ENCODE measurements around the gene TBC1D16. TPM values are rescaled to one million over a fixed set of nuclear protein-coding genes. Genes with fewer than 3 reads are reported as not detected.

TBC1D16 gene
- total and polyA plus RNA-seq, 4 donors: 7.3 to 48.5 (median 16.5) TPM

DNA sequence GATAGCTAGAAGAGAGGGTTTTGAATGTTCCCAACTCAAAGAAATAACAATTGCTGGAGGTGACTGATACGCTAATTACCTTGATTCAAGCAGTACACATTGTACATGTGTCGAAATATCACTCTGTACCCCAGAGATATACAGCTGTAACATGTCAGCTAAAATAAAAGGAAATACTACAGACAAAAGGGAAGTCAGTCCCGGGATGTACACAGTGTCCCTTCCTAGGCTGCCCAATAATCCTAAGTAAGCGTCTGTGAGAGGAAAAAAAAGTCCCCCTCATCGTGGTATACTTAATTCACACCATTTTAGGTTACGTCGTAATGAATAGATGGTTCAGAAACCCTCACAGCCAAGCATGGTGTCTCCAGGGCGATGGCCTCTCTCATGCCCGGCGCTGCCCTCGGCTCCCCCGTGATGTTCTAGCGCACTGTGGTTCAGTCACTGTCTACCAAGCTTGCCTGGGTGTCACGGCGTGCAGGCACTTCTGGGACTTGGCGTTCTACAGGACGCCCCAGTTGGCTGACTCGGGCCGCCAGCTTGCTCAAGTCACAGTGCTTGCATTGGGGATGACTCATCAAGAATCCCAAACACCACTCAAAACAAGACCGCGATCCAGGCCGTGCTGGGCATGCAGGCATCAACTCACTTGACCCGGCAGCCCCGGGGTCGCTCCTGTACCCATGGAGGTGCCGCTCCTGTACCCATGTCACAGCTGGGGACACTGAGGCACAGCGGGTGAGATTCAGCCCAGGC is 28.3 kb upstream of the TBC1D16 start:
- TF ChIP-seq, protein P1, sequence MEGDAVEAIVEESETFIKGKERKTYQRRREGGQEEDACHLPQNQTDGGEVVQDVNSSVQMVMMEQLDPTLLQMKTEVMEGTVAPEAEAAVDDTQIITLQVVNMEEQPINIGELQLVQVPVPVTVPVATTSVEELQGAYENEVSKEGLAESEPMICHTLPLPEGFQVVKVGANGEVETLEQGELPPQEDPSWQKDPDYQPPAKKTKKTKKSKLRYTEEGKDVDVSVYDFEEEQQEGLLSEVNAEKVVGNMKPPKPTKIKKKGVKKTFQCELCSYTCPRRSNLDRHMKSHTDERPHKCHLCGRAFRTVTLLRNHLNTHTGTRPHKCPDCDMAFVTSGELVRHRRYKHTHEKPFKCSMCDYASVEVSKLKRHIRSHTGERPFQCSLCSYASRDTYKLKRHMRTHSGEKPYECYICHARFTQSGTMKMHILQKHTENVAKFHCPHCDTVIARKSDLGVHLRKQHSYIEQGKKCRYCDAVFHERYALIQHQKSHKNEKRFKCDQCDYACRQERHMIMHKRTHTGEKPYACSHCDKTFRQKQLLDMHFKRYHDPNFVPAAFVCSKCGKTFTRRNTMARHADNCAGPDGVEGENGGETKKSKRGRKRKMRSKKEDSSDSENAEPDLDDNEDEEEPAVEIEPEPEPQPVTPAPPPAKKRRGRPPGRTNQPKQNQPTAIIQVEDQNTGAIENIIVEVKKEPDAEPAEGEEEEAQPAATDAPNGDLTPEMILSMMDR (IDR thresholded peaks at IDR 0.05; ENCODE audit: control extremely low read depth, extremely low read depth): no peak
- Histone ChIP-seq H3K4me1 (ENCODE audit: control insufficient read depth in 5 of 5, insufficient read depth in 5 of 5, low read length in 5 of 5) (peaks cover 0 to 9% (median 8%) of the 10 kb centered on the region in 5 donors), H3K9me3 (ENCODE audit: control insufficient read depth in 4 of 4, insufficient read depth in 3 of 4, low read length in 3 of 4) (no peaks in the 10 kb centered on the region), H3K27ac (ENCODE audit: low read depth in 1 of 2, low read length in 1 of 2) (peak overlapping the region in 1 of 2 donors; percentile 42), H3K9ac (ENCODE audit: insufficient read depth in 1 of 2, low read length in 2 of 2) (no peak overlapping the region), H3K36me3 (ENCODE audit: control insufficient read depth in 4 of 4, insufficient read depth in 4 of 4, low read length in 4 of 4) (no peaks in the 10 kb centered on the region), H3K4me3 (no peak overlapping the region), H3K27me3 (ENCODE audit: control insufficient read depth in 3 of 3, insufficient read depth in 3 of 3, low read length in 2 of 3) (no peaks in the 10 kb centered on the region)
- DNase-seq: no peak
- WGBS, 2 donors: 63 to 72% methylated on average over 27 of the region's 27 CpGs
- peak; percentile 68 for ATAC-seq (ENCODE audit: insufficient read depth, low FRiP score)

DNA sequence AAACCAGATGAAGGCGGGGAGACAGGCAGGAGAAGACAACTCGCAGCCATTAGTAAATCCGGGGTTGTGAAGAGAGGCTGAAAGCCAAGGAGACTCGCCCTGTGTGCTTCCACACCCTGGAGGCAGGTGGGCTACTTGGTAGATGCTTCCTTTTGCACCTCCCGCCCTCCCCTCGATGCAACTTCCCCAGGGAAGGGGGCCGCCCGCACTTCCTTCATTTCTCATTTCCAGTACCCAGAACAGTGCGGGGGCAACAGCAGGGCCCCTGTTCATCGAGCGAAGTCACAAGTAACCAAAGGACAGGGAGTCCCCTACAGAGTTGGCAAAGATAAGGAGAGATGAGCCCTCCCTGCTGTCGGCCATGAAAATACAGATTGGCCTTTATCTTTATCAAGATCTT is 25.7 kb upstream of the TBC1D16 start:
- DNase-seq: no peak
- no peak overlapping the region for H3K9ac ChIP-seq (ENCODE audit: insufficient read depth in 1 of 2, low read length in 2 of 2)
- TF ChIP-seq, protein P1 (IDR thresholded peaks at IDR 0.05; ENCODE audit: control extremely low read depth, extremely low read depth): no peak
- ATAC-seq (ENCODE audit: insufficient read depth, low FRiP score): no peak
- H3K4me1 ChIP-seq (ENCODE audit: control insufficient read depth in 5 of 5, insufficient read depth in 5 of 5, low read length in 5 of 5): peaks cover 0 to 4% (median 0%) of the 10 kb centered on the region in 5 donors
- peaks cover 0 to 2% (median under 1%) of the 10 kb centered on the region in 4 donors for H3K36me3 ChIP-seq (ENCODE audit: control insufficient read depth in 4 of 4, insufficient read depth in 4 of 4, low read length in 4 of 4)
- H3K4me3 ChIP-seq: no peak overlapping the region
- H3K9me3 ChIP-seq (ENCODE audit: control insufficient read depth in 4 of 4, insufficient read depth in 3 of 4, low read length in 3 of 4): no peaks in the 10 kb centered on the region
- no peak overlapping the region for H3K27ac ChIP-seq (ENCODE audit: low read depth in 1 of 2, low read length in 1 of 2)
- no peaks in the 10 kb centered on the region for H3K27me3 ChIP-seq (ENCODE audit: control insufficient read depth in 3 of 3, insufficient read depth in 3 of 3, low read length in 2 of 3)
- WGBS, 2 donors: 77 to 87% methylated on average over 12 of the region's 12 CpGs

DNA sequence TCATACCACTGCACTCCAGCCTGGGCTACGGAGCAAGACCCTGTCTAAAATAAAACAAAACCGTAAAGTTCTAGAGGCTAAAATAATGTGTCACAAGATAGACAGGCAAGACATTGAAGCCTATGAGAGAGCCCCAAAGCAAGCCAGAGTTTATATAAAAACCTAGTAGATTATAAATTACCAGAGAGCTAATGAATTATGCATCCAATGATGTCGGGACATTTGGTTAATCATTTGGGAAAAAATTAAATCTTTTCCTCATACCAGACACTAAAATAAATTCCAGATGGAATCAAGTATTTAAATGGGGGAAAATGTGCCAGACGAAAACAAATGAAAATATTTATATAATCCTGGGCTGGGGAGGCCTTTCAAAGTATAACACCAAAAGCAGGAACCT is 25.0 kb upstream of the TBC1D16 start:
- H3K36me3 ChIP-seq (ENCODE audit: control insufficient read depth in 4 of 4, insufficient read depth in 4 of 4, low read length in 4 of 4): peaks cover 0 to 2% (median under 1%) of the 10 kb centered on the region in 4 donors
- H3K9me3 ChIP-seq (ENCODE audit: control insufficient read depth in 4 of 4, insufficient read depth in 3 of 4, low read length in 3 of 4): no peaks in the 10 kb centered on the region
- peaks cover 0 to 4% (median 0%) of the 10 kb centered on the region in 5 donors for H3K4me1 ChIP-seq (ENCODE audit: control insufficient read depth in 5 of 5, insufficient read depth in 5 of 5, low read length in 5 of 5)
- TF ChIP-seq, protein P1 (IDR thresholded peaks at IDR 0.05; ENCODE audit: control extremely low read depth, extremely low read depth): no peak
- DNase-seq (no peak), ATAC-seq (ENCODE audit: insufficient read depth, low FRiP score) (no peak)
- no peak overlapping the region for H3K27ac ChIP-seq (ENCODE audit: low read depth in 1 of 2, low read length in 1 of 2)
- WGBS, 2 donors: 74 to 90% methylated on average over 4 of the region's 4 CpGs
- H3K4me3 ChIP-seq: no peak overlapping the region
- H3K9ac ChIP-seq (ENCODE audit: insufficient read depth in 1 of 2, low read length in 2 of 2): no peak overlapping the region
- H3K27me3 ChIP-seq (ENCODE audit: control insufficient read depth in 3 of 3, insufficient read depth in 3 of 3, low read length in 2 of 3): no peaks in the 10 kb centered on the region

All from lung (tissue), 12 donors.